Hepatocyte (in vitro differentiated cells): Measurements from ENCODE around the gene ZNF385B. TPM values are rescaled to one million over a fixed set of nuclear protein-coding genes. Genes with fewer than 3 reads are reported as not detected.

Experiments
- DNase-seq: peaks from one replicate; pipeline ENCODE4 v3.0.0-alpha.2; 2016; ENCODE audit warnings: low spot score
- H2AFZ ChIP-seq: fragments of 200-600 bp; sonication (generic); 2 replicates; pipeline ENCODE4 v1.6.0; 2016; ENCODE audit warnings: antibody characterized with exemption, mild to moderate bottlenecking
- H3K27ac ChIP-seq: fragments of 200-600 bp; sonication (generic); 2 replicates; pipeline ENCODE4 v1.5.1; 2016; ENCODE audit warnings: mild to moderate bottlenecking
- H3K27me3 ChIP-seq: fragments of 200-600 bp; sonication (generic); 2 replicates; pipeline ENCODE4 v1.6.1; 2016
- H3K36me3 ChIP-seq: fragments of 200-600 bp; sonication (generic); replicated peaks from 2 replicates; pipeline ENCODE4 v1.5.1; 2016; ENCODE audit warnings: low read depth; ENCODE audit not compliant: insufficient read depth
- H3K4me1 ChIP-seq: fragments of 200-600 bp; sonication (generic); 2 replicates; pipeline ENCODE4 v1.5.1; 2016; ENCODE audit warnings: mild to moderate bottlenecking, moderate library complexity; ENCODE audit not compliant: insufficient read depth
- H3K4me2 ChIP-seq: fragments of 200-600 bp; sonication (generic); 2 replicates; pipeline ENCODE4 v1.6.0; 2016
- H3K4me3 ChIP-seq: fragments of 200-600 bp; sonication (generic); 2 replicates; pipeline ENCODE4 v1.5.1; 2016; ENCODE audit warnings: mild to moderate bottlenecking
- H3K79me2 ChIP-seq: fragments of 200-600 bp; sonication (generic); 2 replicates; pipeline ENCODE4 v1.6.0; 2017; ENCODE audit warnings: mild to moderate bottlenecking
- H3K9me2 ChIP-seq: fragments of 200-600 bp; sonication (generic); replicated peaks from 2 replicates; pipeline ENCODE4 v1.6.0; 2017; ENCODE audit warnings: mild to moderate bottlenecking; ENCODE audit not compliant: insufficient read depth
- H3K9me3 ChIP-seq: fragments of 200-600 bp; sonication (generic); 2 replicates; pipeline ENCODE4 v1.5.1; 2016; ENCODE audit warnings: low read depth, mild to moderate bottlenecking
- H4K20me1 ChIP-seq: fragments of 200-600 bp; sonication (generic); 2 replicates; pipeline ENCODE4 v1.6.0; 2016; ENCODE audit warnings: mild to moderate bottlenecking; ENCODE audit not compliant: insufficient read depth, poor library complexity, severe bottlenecking
- CTCF ChIP-seq: fragments of 200-600 bp; sonication (generic); IDR thresholded peaks from 2 replicates; pipeline ENCODE4 v1.5.1; 2016; ENCODE audit warnings: antibody characterized with exemption, mild to moderate bottlenecking; ENCODE audit not compliant: poor library complexity
- EZH2 ChIP-seq: fragments of 200-600 bp; sonication (generic); IDR thresholded peaks from 2 replicates; pipeline ENCODE4 v1.6.1; 2016; ENCODE audit warnings: antibody characterized with exemption, mild to moderate bottlenecking, borderline replicate concordance
- EZH2phosphoT487 ChIP-seq: fragments of 200-600 bp; sonication (generic); IDR thresholded peaks from one replicate; pipeline ENCODE4 v1.6.1; 2018; ENCODE audit warnings: antibody characterized with exemption, mild to moderate bottlenecking, low read depth, moderate library complexity; ENCODE audit not compliant: unreplicated experiment, severe bottlenecking
- WGBS: methylation state at CpG from one replicate; pipeline ENCODE4 v1.1.6; 2016; ENCODE audit warnings: low lambda C conversion rate; ENCODE audit errors: missing lambda C conversion rate; 5-methylcytosine and 5-hydroxymethylcytosine counted together
- polyA plus RNA-seq: library from polyadenylated mRNA; unstranded; fragments of >200 nt; fragmentation: Nextera tagmentation; extraction: Ambion mirVana; gene quantifications from 2 replicates; pipeline ENCODE4 v1.2.1, GENCODE V29; 2016
- total RNA-seq: library from RNA; depleted of rRNA; stranded (reverse); fragments of >200 nt; gene quantifications from 2 replicates; pipeline ENCODE4 v1.2.3, GENCODE V29; 2014

Gene ZNF385B
- total RNA-seq (1.5 and 2.4 TPM in 2 replicates), polyA plus RNA-seq (1.5 and 1.8 TPM in 2 replicates)

- peak; percentile 10 for DNase-seq
- H4K20me1 ChIP-seq, result no peaks in the 10 kb centered on the region
- H3K9me3 ChIP-seq, result no peaks in the 10 kb centered on the region
- peak within 1 kb of the TSS; percentile 97 for H3K4me2 ChIP-seq
- no peaks in the 10 kb centered on the region for H3K9me2 ChIP-seq
- no peaks in the 10 kb centered on the region for H3K4me1 ChIP-seq
- WGBS, result 3% methylated on average over 45 of the region's 55 CpGs
- no peaks in the 10 kb centered on the region for H3K36me3 ChIP-seq
- no peaks in the 10 kb centered on the region for H3K79me2 ChIP-seq
- H2AFZ ChIP-seq, result peak within 1 kb of the TSS; percentile 29
- H3K27ac ChIP-seq, result no peak within 1 kb of the TSS
- TF ChIP-seq EZH2, result no peak
- TF ChIP-seq CTCF, result no peak
- TF ChIP-seq EZH2phosphoT487, result no peak
- peaks cover 91% of the 10 kb centered on the region for H3K27me3 ChIP-seq
- peak within 1 kb of the TSS; percentile 47 for H3K4me3 ChIP-seq
Measured at GRCh38 chr2:179861416-179862067, at the start of gene ZNF385B. Gene ZNF385B, minus strand, starts transcription at chr2:179861612.

- no peaks in the 10 kb centered on the region for H3K9me3 ChIP-seq
- DNase-seq, result no peak
- 72% methylated on average over 3 of the region's 3 CpGs for WGBS
Measured at GRCh38 chr2:179910735-179911113, 49.3 kb upstream of the ZNF385B start.

GRCh38 chr2:179909845-179910734 lies 48.7 kb upstream of the ZNF385B start:
- H3K9me3 ChIP-seq, result no peaks in the 10 kb centered on the region
- no peaks in the 10 kb centered on the region for H3K27me3 ChIP-seq
- TF ChIP-seq CTCF, result no peak
- TF ChIP-seq EZH2phosphoT487, result no peak
- TF ChIP-seq EZH2, result no peak
- H3K4me3 ChIP-seq, result no peak overlapping the region
- H3K4me1 ChIP-seq, result no peaks in the 10 kb centered on the region
- H3K79me2 ChIP-seq, result no peaks in the 10 kb centered on the region
- no peaks in the 10 kb centered on the region for H3K9me2 ChIP-seq
- no peak overlapping the region for H3K27ac ChIP-seq
- H4K20me1 ChIP-seq, result no peaks in the 10 kb centered on the region
- WGBS, result 62% methylated on average over 6 of the region's 6 CpGs
- no peak overlapping the region for H2AFZ ChIP-seq
- DNase-seq, result no peak
- H3K36me3 ChIP-seq, result no peaks in the 10 kb centered on the region
- no peak overlapping the region for H3K4me2 ChIP-seq

More at GRCh38 chr2:179910735-179911113, 49.3 kb upstream of the ZNF385B start:
- Histone ChIP-seq H3K27me3 (no peaks in the 10 kb centered on the region), H2AFZ (no peak overlapping the region), H3K36me3 (no peaks in the 10 kb centered on the region), H3K9me2 (no peaks in the 10 kb centered on the region), H3K27ac (no peak overlapping the region), H3K4me3 (no peak overlapping the region), H4K20me1 (no peaks in the 10 kb centered on the region), H3K4me2 (no peak overlapping the region), H3K4me1 (no peaks in the 10 kb centered on the region), H3K79me2 (no peaks in the 10 kb centered on the region)
- TF ChIP-seq EZH2 (no peak), CTCF (no peak), EZH2phosphoT487 (no peak)
